Esophagus squamous epithelium (tissue), 5 donors: ENCODE data around the gene ELMO1. TPM values are rescaled to one million over a fixed set of nuclear protein-coding genes. Genes with fewer than 3 reads are reported as not detected.

ENCODE experiments used
- DNase-seq: peaks from one replicate; lab custom pipeline; 2025; lab: John Stamatoyannopoulos, UW
- H3K27ac ChIP-seq, 4 donors: fragments of 200-600 bp; sonication (generic); one replicate each; pipeline ENCODE4 v1.5.1; 2016 to 2019; ENCODE audit warnings: mild to moderate bottlenecking in 1 of 4
- H3K27me3 ChIP-seq, 4 donors: fragments of 200-600 bp; sonication (generic); 1 replicate in 3 of 4; 2 replicates in 1 of 4; pipeline versions ENCODE4 v1.5.1 to v1.6.0; 2017 to 2021; ENCODE audit warnings: antibody characterized with exemption in 1 of 4
- H3K36me3 ChIP-seq, 3 donors: fragments of 200-600 bp; sonication (generic); one replicate each; pipeline ENCODE4 v1.5.1; 2016 to 2019
- H3K4me1 ChIP-seq, 3 donors: fragments of 200-600 bp; sonication (generic); one replicate each; pipeline ENCODE4 v1.5.1; 2017 to 2019
- H3K4me3 ChIP-seq, 4 donors: fragments of 200-600 bp; sonication (generic); 1 replicate in 3 of 4; 2 replicates in 1 of 4; pipeline ENCODE4 v1.5.1; 2016 to 2019; ENCODE audit warnings: mild to moderate bottlenecking in 2 of 4, moderate library complexity in 1 of 4
- H3K9me3 ChIP-seq, 3 donors: fragments of 200-600 bp; sonication (generic); one replicate each; pipeline ENCODE4 v1.5.1; 2016 to 2019
- CTCF ChIP-seq, 6 experiments: fragments of 450-650 bp in 4 of 6; fragments of 200-600 bp in 2 of 6; sonication (generic) in 2 of 6; IDR thresholded peaks; one replicate each; pipeline ENCODE4 v1.5.1; 2016 to 2019; ENCODE audit warnings: antibody characterized with exemption in 6 of 6, mild to moderate bottlenecking in 4 of 6, moderate library complexity in 4 of 6
- POLR2A ChIP-seq, 4 donors: fragments of 450-650 bp; IDR thresholded peaks; one replicate each; pipeline ENCODE4 v1.6.1; 2017; ENCODE audit warnings: antibody characterized with exemption in 4 of 4, mild to moderate bottlenecking in 4 of 4, moderate library complexity in 3 of 4
- WGBS, 2 donors: methylation state at CpG; one replicate each; pipeline ENCODE4 v1.1.5; 2018; 5-methylcytosine and 5-hydroxymethylcytosine counted together
- intact Hi-C: fragments of 100-400 bp; cut with DNase I; formaldehyde crosslinking; loops from one replicate; pipeline ENCODE4 v1.15.0; 2022
- total RNA-seq, 4 donors: library from RNA; depleted of rRNA; stranded (reverse); fragments of >200 nt; gene quantifications; one replicate each; pipeline ENCODE4 v1.1.0, GENCODE V29; 2016
- donor health status: DM: yes; HTN: yes; CAD: no.

Gene ELMO1
- total RNA-seq, 4 donors from 2014 or later = 0.68 to 36.6 (median 11.8) TPM

DNA sequence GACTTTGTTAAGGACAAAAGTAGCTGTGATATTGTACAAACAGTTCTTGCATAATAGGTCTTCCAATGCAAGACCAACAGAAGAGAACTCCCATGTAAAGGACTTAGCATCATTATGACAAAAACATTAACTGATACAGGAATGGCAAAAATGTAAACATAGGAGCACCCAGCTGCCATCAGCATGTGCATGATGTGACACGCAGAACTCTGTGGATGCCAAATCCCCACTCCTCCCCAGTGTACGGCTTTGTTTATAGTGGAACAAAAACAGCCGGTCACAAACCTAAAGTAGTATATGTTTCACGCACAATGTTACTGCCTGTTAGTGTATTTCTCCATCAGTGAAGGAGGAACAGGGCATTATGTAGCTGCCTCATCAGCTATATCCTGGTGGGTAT lies 408.3 kb downstream of the ELMO1 start:
- H3K27me3 ChIP-seq = no peaks in the 10 kb centered on the region
- TF ChIP-seq POLR2A (IDR thresholded peaks at IDR 0.05) (no peak), CTCF (IDR thresholded peaks at IDR 0.05) (no peak)

DNA sequence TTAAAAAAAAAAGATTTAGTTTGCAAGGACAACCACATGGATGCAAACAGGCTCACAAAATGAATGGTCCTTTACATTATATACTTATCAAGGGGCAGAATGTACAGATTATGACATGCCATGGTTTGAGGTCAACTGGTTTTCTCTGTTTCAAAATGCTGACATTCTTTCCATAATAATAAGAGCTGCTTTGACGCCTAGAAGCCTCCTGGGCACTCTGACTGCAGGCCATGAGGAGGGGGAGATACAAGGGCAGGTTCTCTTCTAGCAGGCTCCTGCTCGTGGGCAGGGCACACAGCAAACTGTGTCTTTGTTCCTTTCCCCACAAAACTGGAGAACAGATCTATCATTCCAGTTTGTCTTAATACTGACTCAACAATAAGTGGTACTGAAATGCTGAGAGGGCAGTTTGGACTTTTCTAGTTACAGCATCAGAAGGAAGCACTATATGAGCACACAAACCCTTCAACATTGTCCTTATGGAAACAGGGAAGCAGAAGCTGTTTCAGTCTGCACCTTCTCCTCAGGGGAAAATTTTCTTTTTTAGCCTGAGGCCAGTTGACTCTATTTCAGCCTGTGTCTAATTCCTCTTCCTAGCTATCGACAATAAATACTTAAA lies 409.4 kb downstream of the ELMO1 start:
- peaks cover 0 to 9% (median 0%) of the 10 kb centered on the region in 3 donors for H3K4me1 ChIP-seq
- no peak for TF ChIP-seq POLR2A (IDR thresholded peaks at IDR 0.05)
- TF ChIP-seq CTCF (IDR thresholded peaks at IDR 0.05) = no peak
- intact Hi-C loops = no loop called here
- H3K4me3 ChIP-seq = no peak overlapping the region
- no peak for DNase-seq
- H3K27ac ChIP-seq = no peak overlapping the region
- WGBS, 2 donors = 58 to 82% methylated on average over 3 of the region's 3 CpGs
- H3K9me3 ChIP-seq = peaks cover 0 to 10% (median 6%) of the 10 kb centered on the region in 3 donors
- H3K27me3 ChIP-seq = no peaks in the 10 kb centered on the region
- no peaks in the 10 kb centered on the region for H3K36me3 ChIP-seq

More for the DNA sequence above, 408.3 kb downstream of the ELMO1 start:
- no peak for DNase-seq
- no peaks in the 10 kb centered on the region for H3K36me3 ChIP-seq
- H3K9me3 ChIP-seq = peaks cover 0 to 10% (median 6%) of the 10 kb centered on the region in 3 donors
- H3K4me3 ChIP-seq = no peak overlapping the region
- intact Hi-C loops = no loop called here
- WGBS, 2 donors = 27 to 30% methylated on average over 4 of the region's 4 CpGs
- H3K27ac ChIP-seq = no peak overlapping the region
- H3K4me1 ChIP-seq = peaks cover 0 to 11% (median 0%) of the 10 kb centered on the region in 3 donors

DNA sequence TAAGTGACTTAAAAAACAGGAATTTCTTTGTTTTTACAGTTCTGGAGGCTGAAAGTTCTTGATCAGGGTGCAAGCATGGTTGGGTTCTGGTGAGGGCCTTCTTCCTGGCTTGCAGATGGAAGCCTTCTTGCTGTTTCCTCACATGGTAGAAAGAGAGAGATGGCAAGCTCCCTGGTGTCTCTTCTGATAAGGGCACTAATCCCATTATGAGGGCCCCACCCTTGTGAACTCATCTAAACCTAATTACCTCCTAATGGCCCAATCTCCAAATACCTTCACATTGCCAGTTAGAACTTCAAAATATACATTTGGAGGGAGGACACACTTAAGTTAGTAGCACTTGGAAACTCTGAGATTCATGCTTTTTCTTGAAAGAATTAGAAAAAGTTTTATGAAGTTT lies 410.0 kb downstream of the ELMO1 start:
- TF ChIP-seq POLR2A (IDR thresholded peaks at IDR 0.05) (no peak), CTCF (IDR thresholded peaks at IDR 0.05) (no peak)
- peaks cover 0 to 9% (median 0%) of the 10 kb centered on the region in 3 donors for H3K4me1 ChIP-seq
- no peak overlapping the region for H3K27ac ChIP-seq
- H3K4me3 ChIP-seq = no peak overlapping the region
- intact Hi-C loops = no loop called here
- no peaks in the 10 kb centered on the region for H3K36me3 ChIP-seq
- H3K9me3 ChIP-seq = peaks cover 0 to 10% (median 6%) of the 10 kb centered on the region in 3 donors
- DNase-seq = no peak
- no peaks in the 10 kb centered on the region for H3K27me3 ChIP-seq

GRCh38 chr7:37037286-37037685 lies 411.4 kb downstream of the ELMO1 start:
- peaks cover 0 to 10% (median 6%) of the 10 kb centered on the region in 3 donors for H3K9me3 ChIP-seq
- peaks cover 5 to 20% (median 6%) of the 10 kb centered on the region in 3 donors for H3K4me1 ChIP-seq
- no peaks in the 10 kb centered on the region for H3K27me3 ChIP-seq
- H3K27ac ChIP-seq = peak overlapping the region in 1 of 4 donors; percentile 30
- intact Hi-C loops = no loop called here
- H3K4me3 ChIP-seq = no peak overlapping the region
- no peaks in the 10 kb centered on the region for H3K36me3 ChIP-seq
- no peak for DNase-seq
- TF ChIP-seq CTCF (IDR thresholded peaks at IDR 0.05) (no peak), POLR2A (IDR thresholded peaks at IDR 0.05) (no peak)
- 72 to 87% methylated on average over 5 of the region's 5 CpGs for WGBS, 2 donors

- Histone ChIP-seq H3K27me3 (no peaks in the 10 kb centered on the region), H3K9me3 (peaks cover 0 to 10% (median 6%) of the 10 kb centered on the region in 3 donors), H3K4me1 (peaks cover 12 to 30% (median 19%) of the 10 kb centered on the region in 3 donors), H3K4me3 (no peak overlapping the region), H3K36me3 (no peaks in the 10 kb centered on the region), H3K27ac (no peak overlapping the region)
- TF ChIP-seq POLR2A (IDR thresholded peaks at IDR 0.05) (no peak), CTCF (IDR thresholded peaks at IDR 0.05) (no peak)
- DNase-seq = no peak
- intact Hi-C loops = no loop called here
Measured at GRCh38 chr7:37035631-37036030, 413.0 kb downstream of the ELMO1 start.
